Tibial nerve (tissue), 4 donors: Measurements from ENCODE around the gene ZNHIT1.

ENCODE experiments used
- EP300 ChIP-seq, 2 donors: sonication (generic); formaldehyde crosslinking; IDR thresholded peaks; one replicate each; pipeline ENCODE4 v1.6.1; 2017; ENCODE audit warnings: antibody characterized with exemption in 2 of 2, mild to moderate bottlenecking in 1 of 2
- POLR2A ChIP-seq, 2 donors: fragments of 450-650 bp; IDR thresholded peaks; one replicate each; pipeline ENCODE4 v1.6.1; 2017; ENCODE audit warnings: antibody characterized with exemption in 2 of 2, mild to moderate bottlenecking in 2 of 2, moderate library complexity in 2 of 2
- TF ChIP-seq, protein P1 (sequence below), 5 experiments: fragments of 200-600 bp in 3 of 5; fragments of 450-650 bp in 2 of 5; sonication (generic) in 3 of 5; IDR thresholded peaks; one replicate each; pipeline ENCODE4 v1.5.1; 2016 to 2019; ENCODE audit warnings: antibody characterized with exemption in 5 of 5, mild to moderate bottlenecking in 3 of 5, moderate library complexity in 2 of 5

DNA sequence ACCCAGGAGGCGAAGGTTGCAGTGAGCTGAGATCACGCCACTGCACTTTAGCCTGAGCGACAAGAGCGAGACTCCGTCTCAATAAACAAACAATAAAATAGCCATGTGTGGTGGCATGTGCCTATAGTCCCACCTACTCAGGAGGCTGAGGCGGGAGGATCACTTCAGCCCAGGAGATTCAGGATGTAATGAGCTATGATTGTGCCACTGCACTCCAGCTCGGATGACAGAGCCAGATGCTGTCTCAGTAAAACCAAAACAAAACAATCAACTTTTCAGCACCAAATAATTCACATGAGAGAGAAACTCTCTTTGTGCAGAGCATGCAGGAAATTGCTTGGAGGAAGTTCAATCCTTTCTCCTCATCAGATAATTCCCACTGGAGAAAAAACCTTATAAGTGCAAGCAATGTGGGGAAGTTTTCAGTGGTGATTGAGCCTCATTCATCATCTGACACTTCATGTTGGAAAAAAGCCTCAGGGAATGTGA, 40.3 kb downstream of the ZNHIT1 start:
- TF ChIP-seq, protein P1, sequence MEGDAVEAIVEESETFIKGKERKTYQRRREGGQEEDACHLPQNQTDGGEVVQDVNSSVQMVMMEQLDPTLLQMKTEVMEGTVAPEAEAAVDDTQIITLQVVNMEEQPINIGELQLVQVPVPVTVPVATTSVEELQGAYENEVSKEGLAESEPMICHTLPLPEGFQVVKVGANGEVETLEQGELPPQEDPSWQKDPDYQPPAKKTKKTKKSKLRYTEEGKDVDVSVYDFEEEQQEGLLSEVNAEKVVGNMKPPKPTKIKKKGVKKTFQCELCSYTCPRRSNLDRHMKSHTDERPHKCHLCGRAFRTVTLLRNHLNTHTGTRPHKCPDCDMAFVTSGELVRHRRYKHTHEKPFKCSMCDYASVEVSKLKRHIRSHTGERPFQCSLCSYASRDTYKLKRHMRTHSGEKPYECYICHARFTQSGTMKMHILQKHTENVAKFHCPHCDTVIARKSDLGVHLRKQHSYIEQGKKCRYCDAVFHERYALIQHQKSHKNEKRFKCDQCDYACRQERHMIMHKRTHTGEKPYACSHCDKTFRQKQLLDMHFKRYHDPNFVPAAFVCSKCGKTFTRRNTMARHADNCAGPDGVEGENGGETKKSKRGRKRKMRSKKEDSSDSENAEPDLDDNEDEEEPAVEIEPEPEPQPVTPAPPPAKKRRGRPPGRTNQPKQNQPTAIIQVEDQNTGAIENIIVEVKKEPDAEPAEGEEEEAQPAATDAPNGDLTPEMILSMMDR (IDR thresholded peaks at IDR 0.05) = no peak
- TF ChIP-seq POLR2A (IDR thresholded peaks at IDR 0.05) (no peak), EP300 (IDR thresholded peaks at IDR 0.05) (no peak)
